HUES6 (cell line): Measurements from ENCODE around the gene SLC29A1.
"Not testable (repeated sequence)": the region's sequence is repeated elsewhere in the genome, so short reads cannot be mapped to it uniquely, and the experiment has no call there.

Experiments
- H3K27ac ChIP-seq: 2 replicates; pipeline ENCODE4 v1.7.0; 2013; ENCODE audit warnings: low read depth, mild to moderate bottlenecking, low read length, inconsistent platforms
- H3K27me3 ChIP-seq: 2 replicates; pipeline ENCODE4 v1.6.1; 2013; ENCODE audit warnings: low read length; ENCODE audit not compliant: control insufficient read depth, insufficient read depth
- H3K36me3 ChIP-seq: 2 replicates; pipeline ENCODE4 v1.6.1; 2013; ENCODE audit warnings: low read length; ENCODE audit not compliant: control insufficient read depth, insufficient read depth
- H3K4me1 ChIP-seq: 2 replicates; pipeline ENCODE4 v1.6.1; 2013; ENCODE audit warnings: low read length; ENCODE audit not compliant: control insufficient read depth, insufficient read depth
- H3K4me3 ChIP-seq: 2 replicates; pipeline ENCODE4 v1.5.1; 2013; ENCODE audit warnings: low read depth, low read length
- H3K9ac ChIP-seq: one replicate; pipeline ENCODE4 v1.6.1; 2013; ENCODE audit warnings: mild to moderate bottlenecking, low read length
- H3K9me3 ChIP-seq: 2 replicates; pipeline ENCODE4 v1.6.1; 2013; ENCODE audit warnings: low read depth, low read length; ENCODE audit not compliant: control insufficient read depth, insufficient read depth

SLC29A1 gene

GRCh38 chr6:44231426-44231825 lies 8.0 kb downstream of the SLC29A1 start:
- H3K36me3 ChIP-seq: peaks cover 68% of the 10 kb centered on the region
- H3K9ac ChIP-seq, H3K27ac ChIP-seq, H3K27me3 ChIP-seq, H3K9me3 ChIP-seq, H3K4me3 ChIP-seq: not testable (repeated sequence)
- peaks cover 24% of the 10 kb centered on the region for H3K4me1 ChIP-seq

GRCh38 chr6:44232676-44233566 lies 9.5 kb downstream of the SLC29A1 start:
- H3K9ac ChIP-seq: no peak overlapping the region
- H3K27ac ChIP-seq: no peak overlapping the region
- H3K4me1 ChIP-seq: peaks cover 26% of the 10 kb centered on the region
- H3K36me3 ChIP-seq: peaks cover 66% of the 10 kb centered on the region
- H3K9me3 ChIP-seq: no peaks in the 10 kb centered on the region
- no peak overlapping the region for H3K4me3 ChIP-seq
- no peaks in the 10 kb centered on the region for H3K27me3 ChIP-seq

GRCh38 chr6:44233567-44234100 lies 10.2 kb downstream of the SLC29A1 start:
- peaks cover 59% of the 10 kb centered on the region for H3K36me3 ChIP-seq

GRCh38 chr6:44234101-44235025 lies 11.0 kb downstream of the SLC29A1 start:
- Histone ChIP-seq H3K9ac (peak overlapping the region; percentile 40), H3K4me3 (0 out of 2 replicates have a peak overlapping the region, but pooled peaks have one; percentile 8), H3K27ac (no peak overlapping the region; the same call in 1 of the 2 replicates)

More at GRCh38 chr6:44233567-44234100, 10.2 kb downstream of the SLC29A1 start:
- Histone ChIP-seq H3K27ac (no peak overlapping the region), H3K27me3 (no peaks in the 10 kb centered on the region; the same call in 1 of the 2 replicates), H3K9me3 (no peaks in the 10 kb centered on the region), H3K9ac (no peak overlapping the region), H3K4me3 (no peak overlapping the region), H3K4me1 (peaks cover 32% of the 10 kb centered on the region)

GRCh38 chr6:44235269-44235668 lies 11.9 kb downstream of the SLC29A1 start:
- H3K27me3 ChIP-seq: no peaks in the 10 kb centered on the region; the same call in 1 of the 2 replicates
- H3K27ac ChIP-seq: no peak overlapping the region

More at GRCh38 chr6:44234101-44235025, 11.0 kb downstream of the SLC29A1 start:
- peaks cover 52% of the 10 kb centered on the region for H3K36me3 ChIP-seq
- no peaks in the 10 kb centered on the region; the same call in 1 of the 2 replicates for H3K27me3 ChIP-seq
- no peaks in the 10 kb centered on the region for H3K9me3 ChIP-seq
- H3K4me1 ChIP-seq: peaks cover 32% of the 10 kb centered on the region

GRCh38 chr6:44235891-44236516 lies 12.6 kb downstream of the SLC29A1 start:
- Histone ChIP-seq H3K36me3 (peaks cover 36% of the 10 kb centered on the region), H3K9me3 (no peaks in the 10 kb centered on the region), H3K4me1 (peaks cover 32% of the 10 kb centered on the region), H3K27ac (no peak overlapping the region), H3K4me3 (no peak overlapping the region), H3K9ac (no peak overlapping the region), H3K27me3 (no peaks in the 10 kb centered on the region; the same call in 1 of the 2 replicates)

More at GRCh38 chr6:44235269-44235668, 11.9 kb downstream of the SLC29A1 start:
- H3K4me3 ChIP-seq: no peak overlapping the region
- peaks cover 43% of the 10 kb centered on the region for H3K36me3 ChIP-seq
- no peak overlapping the region for H3K9ac ChIP-seq
- H3K4me1 ChIP-seq: peaks cover 32% of the 10 kb centered on the region
- no peaks in the 10 kb centered on the region for H3K9me3 ChIP-seq

- no peaks in the 10 kb centered on the region for H3K9me3 ChIP-seq
- no peaks in the 10 kb centered on the region; the same call in 1 of the 2 replicates for H3K27me3 ChIP-seq
- H3K4me3 ChIP-seq: peak overlapping the region; percentile 69
- H3K36me3 ChIP-seq: peaks cover 25% of the 10 kb centered on the region
- H3K4me1 ChIP-seq: peaks cover 32% of the 10 kb centered on the region
- peak overlapping the region; percentile 56 for H3K9ac ChIP-seq
- no peak overlapping the region for H3K27ac ChIP-seq
These were observed 13.8 kb downstream of the SLC29A1 start for GRCh38 chr6:44237021-44237812.

GRCh38 chr6:44237813-44238433 lies 14.5 kb downstream of the SLC29A1 start:
- no peaks in the 10 kb centered on the region for H3K9me3 ChIP-seq
- H3K27ac ChIP-seq: no peak overlapping the region
- peak overlapping the region; percentile 69 for H3K4me3 ChIP-seq
- H3K36me3 ChIP-seq: peaks cover 18% of the 10 kb centered on the region
- H3K4me1 ChIP-seq: peaks cover 32% of the 10 kb centered on the region
- H3K9ac ChIP-seq: peak overlapping the region; percentile 56
- no peaks in the 10 kb centered on the region; the same call in 1 of the 2 replicates for H3K27me3 ChIP-seq

- Histone ChIP-seq H3K4me1 (peaks cover 28% of the 10 kb centered on the region), H3K9me3 (no peaks in the 10 kb centered on the region), H3K36me3 (peaks cover 9% of the 10 kb centered on the region), H3K27me3 (no peaks in the 10 kb centered on the region; the same call in 1 of the 2 replicates), H3K9ac (no peak overlapping the region), H3K27ac (no peak overlapping the region), H3K4me3 (no peak overlapping the region)
These were observed 15.4 kb downstream of the SLC29A1 start for GRCh38 chr6:44238687-44239350.
